Measurements from ENCODE around the gene DOCK2.
A peak's percentile ranks its signal among the peaks of the same experiment; 100 is the strongest.

DOCK2 gene

DNA sequence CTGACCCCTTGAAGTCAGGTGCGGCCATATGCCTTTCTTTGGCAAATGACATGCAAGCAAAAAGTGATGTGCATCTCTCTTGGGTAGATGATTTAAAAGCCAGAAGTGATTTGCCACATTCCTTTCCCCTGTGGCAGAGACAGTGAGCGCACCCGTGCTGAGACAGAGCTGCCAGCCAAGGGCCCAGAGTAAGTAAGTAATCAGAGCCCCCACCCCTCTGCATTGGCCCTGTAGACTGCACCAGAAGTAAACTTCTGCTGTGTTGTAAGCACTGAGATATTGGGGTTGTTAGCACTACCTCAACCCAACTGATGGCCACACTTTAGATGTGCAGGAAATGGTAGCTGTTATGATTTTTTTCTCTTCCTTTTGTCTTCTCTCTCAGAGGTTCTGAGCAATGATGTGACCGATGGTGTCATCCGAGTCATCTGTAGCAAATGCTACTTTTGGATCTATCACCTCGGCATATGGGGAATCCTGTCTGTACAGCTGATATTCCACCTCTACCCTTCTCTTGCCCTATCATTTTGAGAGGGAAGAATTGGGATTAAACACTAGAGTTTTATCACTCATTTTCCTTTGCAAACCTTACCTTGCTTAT lies 58.0 kb downstream of the DOCK2 start:
- TF ChIP-seq, protein P1, sequence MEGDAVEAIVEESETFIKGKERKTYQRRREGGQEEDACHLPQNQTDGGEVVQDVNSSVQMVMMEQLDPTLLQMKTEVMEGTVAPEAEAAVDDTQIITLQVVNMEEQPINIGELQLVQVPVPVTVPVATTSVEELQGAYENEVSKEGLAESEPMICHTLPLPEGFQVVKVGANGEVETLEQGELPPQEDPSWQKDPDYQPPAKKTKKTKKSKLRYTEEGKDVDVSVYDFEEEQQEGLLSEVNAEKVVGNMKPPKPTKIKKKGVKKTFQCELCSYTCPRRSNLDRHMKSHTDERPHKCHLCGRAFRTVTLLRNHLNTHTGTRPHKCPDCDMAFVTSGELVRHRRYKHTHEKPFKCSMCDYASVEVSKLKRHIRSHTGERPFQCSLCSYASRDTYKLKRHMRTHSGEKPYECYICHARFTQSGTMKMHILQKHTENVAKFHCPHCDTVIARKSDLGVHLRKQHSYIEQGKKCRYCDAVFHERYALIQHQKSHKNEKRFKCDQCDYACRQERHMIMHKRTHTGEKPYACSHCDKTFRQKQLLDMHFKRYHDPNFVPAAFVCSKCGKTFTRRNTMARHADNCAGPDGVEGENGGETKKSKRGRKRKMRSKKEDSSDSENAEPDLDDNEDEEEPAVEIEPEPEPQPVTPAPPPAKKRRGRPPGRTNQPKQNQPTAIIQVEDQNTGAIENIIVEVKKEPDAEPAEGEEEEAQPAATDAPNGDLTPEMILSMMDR (IDR thresholded peaks at IDR 0.05; ENCODE audit: insufficient read depth, low read depth, low read length, missing control alignments) = no peak
- DNase-seq (ENCODE audit: low read depth) = no peak
- no peak overlapping the region for H3K4me3 ChIP-seq (ENCODE audit: low read length)

- TF ChIP-seq, protein P1 (IDR thresholded peaks at IDR 0.05; ENCODE audit: insufficient read depth, low read depth, low read length, missing control alignments) = no peak
- no peak overlapping the region for H3K4me3 ChIP-seq (ENCODE audit: low read length)
- DNase-seq (ENCODE audit: low read depth) = peak; percentile 90
These were observed 58.9 kb downstream of the DOCK2 start for GRCh38 chr5:169695919-169696490.

DNA sequence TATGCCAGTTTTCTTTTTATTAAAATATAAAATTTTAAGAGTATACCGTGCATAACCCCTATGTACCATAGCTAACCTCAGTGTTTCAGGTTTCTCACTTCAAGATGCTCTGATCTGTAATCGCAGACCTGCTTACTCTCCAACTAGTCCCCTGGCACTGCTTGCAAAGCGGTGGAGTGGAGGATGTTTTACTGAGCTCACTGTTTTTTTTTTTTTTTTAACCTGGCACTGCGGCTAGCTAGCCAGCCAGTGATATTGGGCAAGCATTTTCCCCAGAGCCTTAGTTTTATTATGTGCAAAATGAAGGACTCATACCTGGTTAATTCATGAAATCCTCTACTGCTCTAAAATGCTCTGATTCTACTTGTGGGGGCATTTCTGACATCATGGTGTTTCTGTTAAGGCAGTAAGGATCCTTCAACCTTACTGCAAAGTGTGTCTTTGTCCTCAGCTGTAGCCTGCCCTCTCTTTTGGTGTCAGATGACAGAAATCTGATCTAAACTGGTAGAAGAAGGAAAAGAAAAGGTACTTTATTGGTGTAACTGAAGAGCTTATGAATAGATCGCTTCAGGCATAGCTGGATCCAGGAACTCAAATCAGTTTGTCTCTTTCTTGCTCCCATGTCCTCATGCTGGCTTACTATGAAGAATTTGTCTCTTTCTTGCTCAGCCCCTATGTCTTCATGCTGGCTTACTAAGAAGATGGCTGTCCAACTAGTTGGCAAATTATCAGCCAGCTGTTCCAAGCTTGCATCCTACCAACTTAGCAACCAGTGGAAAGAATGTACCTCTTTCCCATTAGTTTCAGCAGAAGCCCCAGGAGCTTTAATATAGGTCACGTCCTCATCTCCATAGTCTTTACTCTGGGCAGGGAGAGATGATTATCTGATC lies 59.8 kb downstream of the DOCK2 start:
- TF ChIP-seq, protein P1 (IDR thresholded peaks at IDR 0.05; ENCODE audit: insufficient read depth, low read depth, low read length, missing control alignments) = no peak
- no peak for DNase-seq (ENCODE audit: low read depth)
- no peak overlapping the region for H3K4me3 ChIP-seq (ENCODE audit: low read length)

DNA sequence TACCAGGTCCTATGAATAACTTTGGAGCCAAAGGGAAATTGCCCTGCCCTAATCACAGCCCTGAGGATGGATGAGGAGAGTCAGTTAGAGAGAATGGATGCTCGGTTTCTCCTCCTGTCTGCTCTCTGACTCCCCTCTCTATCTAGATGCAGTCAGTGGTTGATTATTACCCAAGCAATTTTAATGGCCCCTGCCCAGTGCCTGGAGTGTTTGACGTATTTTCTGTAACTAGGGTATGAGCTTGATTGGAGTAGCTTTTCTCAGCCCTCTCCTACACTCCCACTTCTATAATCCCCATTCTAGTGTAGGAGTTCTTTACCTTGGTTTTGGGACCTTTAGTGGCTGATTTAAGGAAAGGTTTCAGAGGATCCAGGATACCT lies 60.4 kb downstream of the DOCK2 start:
- TF ChIP-seq, protein P1 (IDR thresholded peaks at IDR 0.05; ENCODE audit: insufficient read depth, low read depth, low read length, missing control alignments) = no peak
- H3K4me3 ChIP-seq (ENCODE audit: low read length) = no peak overlapping the region
- DNase-seq (ENCODE audit: low read depth) = no peak

- no peak for DNase-seq (ENCODE audit: low read depth)
- TF ChIP-seq, protein P1 (IDR thresholded peaks at IDR 0.05; ENCODE audit: insufficient read depth, low read depth, low read length, missing control alignments) = no peak
- no peak overlapping the region for H3K4me3 ChIP-seq (ENCODE audit: low read length)
These were observed 60.9 kb downstream of the DOCK2 start for GRCh38 chr5:169697976-169698375.

DNA sequence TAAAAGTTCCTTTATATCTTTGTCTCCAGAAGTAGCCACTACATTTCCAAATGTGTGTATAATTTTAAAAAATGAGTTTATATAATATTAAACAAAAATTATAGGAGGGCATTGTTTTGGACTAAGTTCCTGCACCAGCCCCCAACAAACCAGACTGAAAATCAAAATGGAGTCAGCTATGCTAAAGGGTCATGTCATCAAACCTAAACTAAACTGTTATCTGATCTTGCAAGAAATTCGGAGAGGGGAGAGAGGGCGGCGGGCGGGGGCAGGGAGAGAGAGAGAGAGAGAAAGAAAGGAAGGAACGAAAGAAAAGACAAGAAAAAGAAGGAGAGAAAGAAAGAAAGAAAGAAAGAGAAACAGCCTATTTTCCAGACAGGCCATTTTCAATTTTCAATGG lies 63.5 kb downstream of the DOCK2 start:
- TF ChIP-seq, protein P1 (IDR thresholded peaks at IDR 0.05; ENCODE audit: insufficient read depth, low read depth, low read length, missing control alignments) = no peak
- no peak for DNase-seq (ENCODE audit: low read depth)
- no peak overlapping the region for H3K4me3 ChIP-seq (ENCODE audit: low read length)
